Epithelial cell of esophagus (primary cell): Measurements from ENCODE around the gene ARMC5.
"Not testable (repeated sequence)": the region's sequence is repeated elsewhere in the genome, so short reads cannot be mapped to it uniquely, and the experiment has no call there.

Experiments used
- DNase-seq: peaks from one replicate; pipeline ENCODE4 v3.0.0; 2010; ENCODE audit warnings: low read depth
- H3K4me3 ChIP-seq: 2 replicates; pipeline ENCODE4 v1.5.1; 2011; ENCODE audit warnings: mild to moderate bottlenecking, low read length, control low read depth
- TF ChIP-seq, protein P1 (sequence below): IDR thresholded peaks from 2 replicates; pipeline ENCODE4 v1.5.1; 2011; ENCODE audit warnings: low read depth, mild to moderate bottlenecking, low read length, control low read depth, inconsistent platforms; ENCODE audit not compliant: insufficient read depth; ENCODE audit errors: missing control alignments

Gene ARMC5

GRCh38 chr16:31476303-31477219 lies 17.3 kb downstream of the ARMC5 start:
- no peak overlapping the region for H3K4me3 ChIP-seq
- DNase-seq = no peak
- TF ChIP-seq, protein P1, sequence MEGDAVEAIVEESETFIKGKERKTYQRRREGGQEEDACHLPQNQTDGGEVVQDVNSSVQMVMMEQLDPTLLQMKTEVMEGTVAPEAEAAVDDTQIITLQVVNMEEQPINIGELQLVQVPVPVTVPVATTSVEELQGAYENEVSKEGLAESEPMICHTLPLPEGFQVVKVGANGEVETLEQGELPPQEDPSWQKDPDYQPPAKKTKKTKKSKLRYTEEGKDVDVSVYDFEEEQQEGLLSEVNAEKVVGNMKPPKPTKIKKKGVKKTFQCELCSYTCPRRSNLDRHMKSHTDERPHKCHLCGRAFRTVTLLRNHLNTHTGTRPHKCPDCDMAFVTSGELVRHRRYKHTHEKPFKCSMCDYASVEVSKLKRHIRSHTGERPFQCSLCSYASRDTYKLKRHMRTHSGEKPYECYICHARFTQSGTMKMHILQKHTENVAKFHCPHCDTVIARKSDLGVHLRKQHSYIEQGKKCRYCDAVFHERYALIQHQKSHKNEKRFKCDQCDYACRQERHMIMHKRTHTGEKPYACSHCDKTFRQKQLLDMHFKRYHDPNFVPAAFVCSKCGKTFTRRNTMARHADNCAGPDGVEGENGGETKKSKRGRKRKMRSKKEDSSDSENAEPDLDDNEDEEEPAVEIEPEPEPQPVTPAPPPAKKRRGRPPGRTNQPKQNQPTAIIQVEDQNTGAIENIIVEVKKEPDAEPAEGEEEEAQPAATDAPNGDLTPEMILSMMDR = no peak

GRCh38 chr16:31477220-31478216 lies 18.2 kb downstream of the ARMC5 start:
- TF ChIP-seq, protein P1 = no peak
- no peak for DNase-seq
- no peak overlapping the region for H3K4me3 ChIP-seq

- TF ChIP-seq, protein P1 = no peak
- no peak overlapping the region for H3K4me3 ChIP-seq
- no peak for DNase-seq
These were observed 19.7 kb downstream of the ARMC5 start for GRCh38 chr16:31478956-31479355.

- TF ChIP-seq, protein P1 = no peak
- DNase-seq = no peak
- H3K4me3 ChIP-seq = no peak overlapping the region
These were observed 20.4 kb downstream of the ARMC5 start for GRCh38 chr16:31479751-31480150.

DNA sequence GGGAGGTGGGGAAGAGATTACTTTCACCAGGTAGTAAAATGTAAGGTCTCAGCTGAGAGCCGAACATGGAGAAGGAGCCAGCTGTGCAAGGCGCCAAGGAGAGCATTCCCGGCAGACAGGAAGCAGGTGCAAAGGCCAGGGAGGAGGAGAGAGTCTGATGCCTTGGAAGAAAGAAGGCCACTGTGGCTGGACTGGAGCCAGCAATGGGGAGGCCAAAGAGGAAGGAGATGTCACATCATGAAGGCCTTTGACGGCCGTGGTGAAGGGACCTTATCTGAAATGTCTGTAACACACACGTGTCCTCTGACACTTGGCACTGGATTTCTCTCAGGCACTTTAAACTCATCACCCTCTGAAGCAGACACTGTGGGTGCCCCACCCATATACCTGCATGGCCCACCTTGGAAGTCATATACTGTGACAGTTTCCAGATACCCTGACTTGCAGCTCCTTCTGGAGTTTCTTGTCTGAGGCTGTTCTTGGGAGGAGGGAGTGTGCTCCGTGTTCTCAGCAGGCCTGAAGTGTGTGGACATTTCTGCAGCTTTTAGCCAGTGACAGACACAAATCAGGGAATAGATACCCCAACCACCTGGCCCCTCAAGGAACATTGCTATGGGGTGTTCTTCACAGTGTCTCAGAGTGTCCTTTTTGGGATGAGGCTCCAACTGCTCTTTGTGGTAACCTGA lies 21.7 kb downstream of the ARMC5 start:
- TF ChIP-seq, protein P1 = no peak
- H3K4me3 ChIP-seq = no peak overlapping the region
- no peak for DNase-seq

DNA sequence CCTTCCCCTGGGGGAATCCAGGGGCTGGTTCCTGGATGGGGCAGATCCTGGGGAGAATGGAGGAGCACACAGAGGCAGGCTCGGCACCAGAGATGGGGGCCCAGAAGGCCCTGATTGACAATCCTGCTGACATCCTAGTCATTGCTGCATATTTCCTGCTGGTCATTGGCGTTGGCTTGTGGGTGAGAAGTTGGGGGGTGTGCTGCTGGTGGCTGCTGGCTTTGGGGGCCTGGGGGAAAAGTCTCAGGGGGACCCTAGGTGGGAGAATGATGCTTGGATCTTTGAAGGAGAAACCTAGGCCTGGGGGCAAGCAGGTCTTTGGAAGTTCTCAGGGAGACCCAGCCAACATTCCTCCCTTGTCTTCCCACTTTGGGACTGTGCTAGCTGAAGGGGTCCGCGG lies 23.8 kb downstream of the ARMC5 start, which contains the start of gene SLC5A2:
Gene SLC5A2 (plus strand): TSS at position 43 of the 400 bp plus-strand sequence. CDS start 14 bp downstream, at position 57.
- DNase-seq = no peak
- H3K4me3 ChIP-seq = no peak within 1 kb of the TSS
- TF ChIP-seq, protein P1 = no peak

DNA sequence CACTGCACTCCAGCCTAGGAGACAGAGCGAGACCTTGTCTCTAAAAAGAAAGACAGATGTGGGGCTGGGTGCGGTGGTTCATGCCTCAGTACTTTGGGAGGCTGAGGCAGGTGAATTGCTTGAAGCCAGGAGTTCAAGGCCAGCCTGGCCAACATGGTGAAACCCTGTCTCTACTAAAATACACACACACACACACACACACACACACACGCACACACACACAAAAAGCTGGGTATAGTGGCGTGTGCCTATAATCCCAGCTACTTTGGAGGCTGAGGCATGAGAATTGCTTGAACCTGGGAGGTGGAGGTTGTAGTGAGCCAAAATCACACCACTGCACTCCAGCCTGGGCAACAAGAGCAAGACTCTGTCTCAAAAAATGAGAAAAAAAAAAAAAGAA lies 24.7 kb downstream of the ARMC5 start:
- not testable (repeated sequence) for DNase-seq, H3K4me3 ChIP-seq
